A673 (cell line): ENCODE results near the gene LRRC52. TPM values are rescaled to one million over a fixed set of nuclear protein-coding genes. Genes with fewer than 3 reads are reported as not detected.

Experiments
- BruUV-seq: library from RNA; stranded (reverse); fragments of 400-500 nt; replicated peaks from 2 replicates; lab custom pipeline; 2021; lab: Mats Ljungman, UMichigan
- CTCF ChIA-PET: fragments of 300-600 bp; sonication (Branson Sonifier 250); formaldehyde crosslinking; loops from one replicate; lab custom pipeline; 2022; ENCODE audit warnings: antibody characterized with exemption; lab: Charles Lee
- POLR2A ChIA-PET: fragments of 300-600 bp; sonication (Branson Sonifier 250); formaldehyde crosslinking; loops from one replicate; lab custom pipeline; 2022; ENCODE audit warnings: antibody characterized with exemption; ENCODE audit not compliant: low non-redundant PET; lab: Charles Lee
- DNase-seq: peaks from one replicate; pipeline ENCODE4 v3.0.0-alpha.2; 2015; ENCODE audit warnings: low spot score
- H3K27ac ChIP-seq: fragments of 200-600 bp; sonication (generic); 2 replicates; pipeline ENCODE4 v1.5.1; 2016; ENCODE audit warnings: mixed run types, low read depth, mild to moderate bottlenecking, mixed read lengths, antibody characterized with exemption, low read length; ENCODE audit not compliant: poor library complexity, severe bottlenecking
- H3K27me3 ChIP-seq: fragments of 200-600 bp; sonication (generic); replicated peaks from 2 replicates; pipeline ENCODE4 v1.6.1; 2017; ENCODE audit warnings: mixed run types, low read depth, mild to moderate bottlenecking, mixed read lengths, antibody characterized with exemption, low read length; ENCODE audit not compliant: insufficient read depth, poor library complexity
- H3K36me3 ChIP-seq: fragments of 200-600 bp; sonication (generic); 2 replicates; pipeline ENCODE4 v1.6.1; 2016; ENCODE audit warnings: mixed run types, mild to moderate bottlenecking, mixed read lengths, antibody characterized with exemption, low read length; ENCODE audit not compliant: insufficient read depth, poor library complexity, severe bottlenecking
- H3K4me1 ChIP-seq: fragments of 200-600 bp; sonication (generic); 2 replicates; pipeline ENCODE4 v1.6.1; 2017; ENCODE audit warnings: mixed run types, mild to moderate bottlenecking, mixed read lengths, antibody characterized with exemption, low read length; ENCODE audit not compliant: insufficient read depth, poor library complexity, severe bottlenecking
- H3K4me3 ChIP-seq: fragments of 200-600 bp; sonication (generic); 2 replicates; pipeline ENCODE4 v1.5.1; 2016; ENCODE audit warnings: low read depth, mixed run types, mild to moderate bottlenecking, mixed read lengths, low read length; ENCODE audit not compliant: poor library complexity, severe bottlenecking
- H3K9me3 ChIP-seq: fragments of 200-600 bp; sonication (generic); 2 replicates; pipeline ENCODE4 v1.6.1; 2016; ENCODE audit warnings: mixed run types, low read depth, mild to moderate bottlenecking, mixed read lengths, antibody characterized with exemption, low read length; ENCODE audit not compliant: poor library complexity, severe bottlenecking
- EZH2 ChIP-seq: fragments of 200-600 bp; sonication (generic); IDR thresholded peaks from 2 replicates; pipeline ENCODE4 v1.6.1; 2017; ENCODE audit warnings: borderline replicate concordance, low read depth, mild to moderate bottlenecking, mixed read lengths, antibody characterized with exemption, low read length; ENCODE audit not compliant: poor library complexity, severe bottlenecking
- intact Hi-C: fragments of 100-400 bp; cut with micrococcal nuclease; formaldehyde crosslinking; loops from one replicate; pipeline ENCODE4 v1.10.0; 2022; ENCODE audit not compliant: unreplicated experiment
- total RNA-seq: library from RNA; stranded (reverse); gene quantifications from 2 replicates; pipeline ENCODE4 v1.2.3, GENCODE V29; 2021
- TF ChIP-seq, protein P1 (sequence below): fragments of 300-800, 200-600 bp; sonication (generic); conservative IDR thresholded peaks from 2 replicates; pipeline ENCODE4 v1.5.1; 2017; ENCODE audit warnings: low read depth, mild to moderate bottlenecking, antibody characterized with exemption, low read length, moderate library complexity, mixed read lengths

Gene LRRC52
- total RNA-seq, 1 experiment from 2014 or later: not detected

DNA sequence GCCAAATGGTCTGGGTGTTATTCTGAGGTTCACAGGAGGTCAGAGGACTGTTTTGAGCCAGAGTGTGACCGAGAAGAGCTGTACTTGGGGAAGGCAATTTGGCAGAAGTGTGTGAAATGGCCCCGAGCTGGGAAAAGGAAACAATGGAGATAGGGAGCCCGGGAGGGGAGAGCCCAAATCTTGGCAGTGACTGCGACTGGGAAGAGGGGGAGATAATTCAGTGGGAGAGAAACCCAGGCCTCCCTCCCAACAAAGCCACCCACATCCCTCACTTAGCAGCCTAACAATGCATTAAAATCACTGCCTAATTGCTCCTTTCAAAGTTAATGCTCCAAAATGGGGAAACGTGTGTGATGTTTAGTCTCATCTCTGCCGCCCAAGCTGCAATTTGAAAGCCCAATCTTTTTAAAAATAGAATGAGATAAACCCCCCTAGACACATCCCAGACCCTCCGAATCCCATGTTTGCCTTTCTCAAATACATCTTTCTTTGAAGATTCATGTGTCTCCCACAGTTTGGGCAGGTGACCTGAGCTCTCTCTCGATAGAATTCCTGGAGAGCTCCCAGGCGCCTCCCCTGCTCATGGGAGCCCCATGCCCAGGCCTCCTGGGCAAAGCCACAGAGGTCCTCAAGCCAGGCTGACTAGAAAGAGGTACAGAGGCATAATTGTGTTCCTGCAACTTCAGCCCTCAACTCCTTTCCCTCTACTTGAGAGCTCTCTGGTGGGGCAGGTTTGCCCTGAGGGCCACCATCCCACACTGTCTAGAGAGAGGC, 17.3 kb downstream of the LRRC52 start:
- peaks cover 33% of the 10 kb centered on the region for H3K27me3 ChIP-seq
- BruUV-seq: no TSS peak
- DNase-seq: no peak
- no peak overlapping the region for H3K27ac ChIP-seq
- no peaks in the 10 kb centered on the region for H3K4me1 ChIP-seq
- no peaks in the 10 kb centered on the region for H3K9me3 ChIP-seq
- ChIA-PET CTCF (no interaction called here), POLR2A (no interaction called here)
- H3K36me3 ChIP-seq: no peaks in the 10 kb centered on the region
- intact Hi-C loops: no loop called here
- TF ChIP-seq EZH2: no peak
- TF ChIP-seq, protein P1, sequence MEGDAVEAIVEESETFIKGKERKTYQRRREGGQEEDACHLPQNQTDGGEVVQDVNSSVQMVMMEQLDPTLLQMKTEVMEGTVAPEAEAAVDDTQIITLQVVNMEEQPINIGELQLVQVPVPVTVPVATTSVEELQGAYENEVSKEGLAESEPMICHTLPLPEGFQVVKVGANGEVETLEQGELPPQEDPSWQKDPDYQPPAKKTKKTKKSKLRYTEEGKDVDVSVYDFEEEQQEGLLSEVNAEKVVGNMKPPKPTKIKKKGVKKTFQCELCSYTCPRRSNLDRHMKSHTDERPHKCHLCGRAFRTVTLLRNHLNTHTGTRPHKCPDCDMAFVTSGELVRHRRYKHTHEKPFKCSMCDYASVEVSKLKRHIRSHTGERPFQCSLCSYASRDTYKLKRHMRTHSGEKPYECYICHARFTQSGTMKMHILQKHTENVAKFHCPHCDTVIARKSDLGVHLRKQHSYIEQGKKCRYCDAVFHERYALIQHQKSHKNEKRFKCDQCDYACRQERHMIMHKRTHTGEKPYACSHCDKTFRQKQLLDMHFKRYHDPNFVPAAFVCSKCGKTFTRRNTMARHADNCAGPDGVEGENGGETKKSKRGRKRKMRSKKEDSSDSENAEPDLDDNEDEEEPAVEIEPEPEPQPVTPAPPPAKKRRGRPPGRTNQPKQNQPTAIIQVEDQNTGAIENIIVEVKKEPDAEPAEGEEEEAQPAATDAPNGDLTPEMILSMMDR: no peak
- no peak overlapping the region for H3K4me3 ChIP-seq

DNA sequence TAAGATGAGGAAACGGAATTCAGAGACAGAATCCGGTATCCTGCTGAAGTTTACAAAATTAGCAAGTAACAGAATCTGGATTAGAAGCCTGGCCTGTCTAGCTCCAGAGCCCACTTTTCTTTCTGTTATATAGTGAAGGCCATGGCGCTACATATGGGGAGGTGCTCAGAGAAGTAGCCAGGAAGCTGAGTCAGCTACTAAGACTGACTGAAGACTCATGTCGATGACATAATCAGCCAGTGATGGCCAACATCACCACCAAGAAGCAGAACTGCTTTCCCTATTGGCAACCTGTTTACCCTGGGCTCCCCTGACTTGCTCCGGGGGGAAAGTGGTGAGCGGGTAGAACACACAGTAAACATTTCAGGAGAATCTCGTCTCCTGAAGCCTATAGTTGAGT, 18.8 kb downstream of the LRRC52 start:
- BruUV-seq: no TSS peak
- no peaks in the 10 kb centered on the region for H3K9me3 ChIP-seq
- no peaks in the 10 kb centered on the region for H3K4me1 ChIP-seq
- TF ChIP-seq EZH2: no peak
- TF ChIP-seq, protein P1: no peak
- CTCF ChIA-PET: no interaction called here
- H3K4me3 ChIP-seq: no peak overlapping the region
- intact Hi-C loops: no loop called here
- H3K27ac ChIP-seq: no peak overlapping the region
- peaks cover 33% of the 10 kb centered on the region for H3K27me3 ChIP-seq
- POLR2A ChIA-PET: no interaction called here
- DNase-seq: no peak
- no peaks in the 10 kb centered on the region for H3K36me3 ChIP-seq

DNA sequence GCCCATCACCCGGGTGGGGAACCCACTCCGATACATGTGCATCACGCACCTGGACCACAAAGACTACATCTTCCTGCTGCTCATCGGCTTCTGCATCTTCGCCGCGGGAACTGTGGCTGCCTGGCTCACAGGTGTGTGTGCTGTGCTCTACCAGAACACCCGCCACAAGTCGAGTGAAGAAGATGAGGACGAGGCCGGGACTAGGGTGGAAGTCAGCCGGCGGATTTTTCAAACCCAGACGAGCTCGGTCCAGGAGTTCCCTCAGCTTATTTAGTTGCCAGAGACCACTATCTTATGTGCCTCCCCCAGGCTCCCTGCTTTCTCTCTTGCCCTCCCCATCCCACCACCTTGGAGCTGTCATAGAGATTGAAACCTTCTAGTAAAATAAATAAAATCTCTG, 19.8 kb downstream of the LRRC52 start:
- no peak overlapping the region for H3K27ac ChIP-seq
- no peak for DNase-seq
- H3K27me3 ChIP-seq: peaks cover 26% of the 10 kb centered on the region
- ChIA-PET POLR2A (no interaction called here), CTCF (no interaction called here)
- H3K4me1 ChIP-seq: no peaks in the 10 kb centered on the region
- BruUV-seq: no TSS peak
- no peaks in the 10 kb centered on the region for H3K36me3 ChIP-seq
- no peaks in the 10 kb centered on the region for H3K9me3 ChIP-seq
- TF ChIP-seq, protein P1: no peak
- no peak for TF ChIP-seq EZH2
- intact Hi-C loops: no loop called here
- no peak overlapping the region for H3K4me3 ChIP-seq
